GM19240 (cell line): ENCODE data around the gene GJD2.

Source experiments
- DNase-seq: peaks from one replicate; pipeline ENCODE4 v3.0.0; 2011; ENCODE audit warnings: low spot score; ENCODE audit not compliant: insufficient read length

The GJD2 gene

GRCh38 chr15:34773917-34774316 lies 19.1 kb upstream of the GJD2 start:
- no peak for DNase-seq

GRCh38 chr15:34773013-34773412 lies 18.2 kb upstream of the GJD2 start:
- DNase-seq: no peak

GRCh38 chr15:34772312-34772711 lies 17.5 kb upstream of the GJD2 start:
- no peak for DNase-seq

GRCh38 chr15:34769711-34770110 lies 14.9 kb upstream of the GJD2 start:
- DNase-seq: no peak

- DNase-seq: no peak
These were observed 13.7 kb upstream of the GJD2 start for GRCh38 chr15:34768530-34768929.

GRCh38 chr15:34765741-34766140 lies 10.9 kb upstream of the GJD2 start:
- DNase-seq: no peak

GRCh38 chr15:34760909-34761308 lies 6.1 kb upstream of the GJD2 start:
- no peak for DNase-seq

GRCh38 chr15:34759992-34760391 lies 5.2 kb upstream of the GJD2 start:
- DNase-seq: no peak

- no peak for DNase-seq
These were observed 4.5 kb upstream of the GJD2 start for GRCh38 chr15:34759347-34759746.

- no peak for DNase-seq
These were observed 2.5 kb upstream of the GJD2 start for GRCh38 chr15:34757262-34757661.

GRCh38 chr15:34755419-34755773 lies 598 bp upstream of the GJD2 start:
- DNase-seq: no peak

- no peak for DNase-seq
These were observed 612 bp downstream of the GJD2 start for GRCh38 chr15:34754171-34754601.

- no peak for DNase-seq
These were observed 1.4 kb downstream of the GJD2 start for GRCh38 chr15:34753236-34753894.

- DNase-seq: no peak
These were observed 5.1 kb downstream of the GJD2 start for GRCh38 chr15:34749691-34750090.

GRCh38 chr15:34739346-34739745 lies 15.5 kb downstream of the GJD2 start:
- no peak for DNase-seq

GRCh38 chr15:34738002-34738401 lies 16.8 kb downstream of the GJD2 start:
- no peak for DNase-seq

- no peak for DNase-seq
These were observed 17.3 kb downstream of the GJD2 start for GRCh38 chr15:34737477-34737876.

GRCh38 chr15:34734303-34734702 lies 20.5 kb downstream of the GJD2 start:
- no peak for DNase-seq

- DNase-seq: no peak
These were observed 21.2 kb downstream of the GJD2 start for GRCh38 chr15:34733621-34734020.

GRCh38 chr15:34732430-34732829 lies 22.4 kb downstream of the GJD2 start:
- no peak for DNase-seq

- DNase-seq: no peak
These were observed 24.1 kb downstream of the GJD2 start for GRCh38 chr15:34730701-34731100.

- DNase-seq: no peak
These were observed 24.9 kb downstream of the GJD2 start for GRCh38 chr15:34729886-34730285.

- DNase-seq: no peak
These were observed 25.7 kb downstream of the GJD2 start for GRCh38 chr15:34729056-34729455.
